ENCODE measurements around the gene SREBF2. TPM values are rescaled to one million over a fixed set of nuclear protein-coding genes. Genes with fewer than 3 reads are reported as not detected.

The SREBF2 gene
- total and polyA plus RNA-seq, 2 of the 8 experiments (the other 6 are each of a cell fraction or from before 2014, with no cell fraction given): 125 to 144 TPM

GRCh38 chr22:41940832-41941765 is 108.2 kb downstream of the SREBF2 start (continued):
- TF ChIP-seq SIN3A (conservative IDR thresholded peaks at IDR 0.05 in 1 of 2, IDR thresholded peaks at IDR 0.05 in 1 of 2; ENCODE audit: low read depth in 1 of 2, low read length in 2 of 2) (peak in 1 of 2 experiments; percentile 62; a peak in 2 of 4 replicates), CREB1 (IDR thresholded peaks at IDR 0.05) (no peak; the same call in 1 of the 2 replicates), GABPA (IDR thresholded peaks at IDR 0.05; ENCODE audit: borderline replicate concordance, insufficient read depth, low read length) (peak; percentile 72; the same call in 1 of the 2 replicates), JUND (IDR thresholded peaks at IDR 0.05; ENCODE audit: low read length) (no peak), TAF7 (optimal IDR thresholded peaks at IDR 0.05; ENCODE audit: borderline replicate concordance, low read depth, low read length) (no peak), MAFK (IDR thresholded peaks at IDR 0.05; ENCODE audit: low read depth, low read length) (0 out of 2 replicates have a peak, but pooled peaks have one; percentile 18), BACH1 (IDR thresholded peaks at IDR 0.05; ENCODE audit: low read length) (no peak), PHF8 (conservative IDR thresholded peaks at IDR 0.05; ENCODE audit: low read depth, low read length) (no peak), EZH2 (IDR thresholded peaks at IDR 0.05; ENCODE audit: low read depth, low read length, severe bottlenecking) (no peak), RBBP5 (IDR thresholded peaks at IDR 0.05; ENCODE audit: borderline replicate concordance, low read depth, low read length) (no peak), CTCF (IDR thresholded peaks at IDR 0.05; ENCODE audit: control extremely low read depth in 1 of 3, insufficient read depth in 1 of 3, low read depth in 1 of 3, low read length in 3 of 3) (peak; percentile 92 to 96 (median 95))

Measured in H1 (cell line).